Stimulated activated CD4-positive, alpha-beta T cell treated with anti-CD3 and anti-CD28 coated beads, Interleukin-1b, Interleukin-23, amount 100 ng/mL, for 24 hours (primary cell): ENCODE data around the gene ABHD12B.

Experiments used
- DNase-seq, 4 experiments: peaks; one replicate each; pipeline ENCODE4 v3.0.0-alpha.2; 2020; ENCODE audit warnings: low read depth in 4 of 4, low spot score in 1 of 4

The ABHD12B gene

GRCh38 chr14:50871914-50872732 is at the start of gene ABHD12B:
TSS of gene ABHD12B (plus strand) at chr14:50872053. CDS start at chr14:50872175, 122 bp downstream.
- DNase-seq: no peak

- DNase-seq: no peak
Observed at GRCh38 chr14:50822501-50823042, 49.3 kb upstream of the ABHD12B start.

- no peak for DNase-seq
Observed at GRCh38 chr14:50823051-50823761, 48.6 kb upstream of the ABHD12B start.

GRCh38 chr14:50823762-50824636 is 47.9 kb upstream of the ABHD12B start:
- DNase-seq: no peak

- no peak for DNase-seq
Observed at GRCh38 chr14:50825307-50825706, 46.5 kb upstream of the ABHD12B start.

GRCh38 chr14:50826681-50827080 is 45.2 kb upstream of the ABHD12B start:
- no peak for DNase-seq

GRCh38 chr14:50828721-50829488 is 42.9 kb upstream of the ABHD12B start:
- DNase-seq: no peak

GRCh38 chr14:50829489-50830043 is 42.3 kb upstream of the ABHD12B start:
- DNase-seq: no peak

GRCh38 chr14:50830044-50830931 is 41.6 kb upstream of the ABHD12B start:
- peak in 3 of 4 experiments; percentile 43 to 62 (median 53) for DNase-seq

GRCh38 chr14:50830932-50831725 is 40.7 kb upstream of the ABHD12B start, which contains the start of gene NIN:
TSS of gene NIN (minus strand) at chr14:50831162. CDS start at chr14:50822056, 9,106 bp downstream.
- DNase-seq: peak in 3 of 4 experiments; percentile 39 to 67 (median 58)

- no peak for DNase-seq
Observed at GRCh38 chr14:50831726-50832168, 40.1 kb upstream of the ABHD12B start.

GRCh38 chr14:50832935-50833630 is 38.8 kb upstream of the ABHD12B start:
- DNase-seq: no peak

- no peak for DNase-seq
Observed at GRCh38 chr14:50834802-50835276, 37.0 kb upstream of the ABHD12B start.

GRCh38 chr14:50835280-50835679 is 36.6 kb upstream of the ABHD12B start:
- DNase-seq: no peak

GRCh38 chr14:50836515-50836914 is 35.3 kb upstream of the ABHD12B start:
- DNase-seq: no peak

- DNase-seq: no peak
Observed at GRCh38 chr14:50837271-50837670, 34.6 kb upstream of the ABHD12B start.

- DNase-seq: no peak
Observed at GRCh38 chr14:50837850-50838470, 33.9 kb upstream of the ABHD12B start.
